ENCODE results near the gene PLA2G7. TPM values are rescaled to one million over a fixed set of nuclear protein-coding genes. Genes with fewer than 3 reads are reported as not detected.

The PLA2G7 gene
- not detected in 5 replicates for total RNA-seq (2022; extraction: Qiagen RNA extraction; ENCODE audit: low read depth)

DNA sequence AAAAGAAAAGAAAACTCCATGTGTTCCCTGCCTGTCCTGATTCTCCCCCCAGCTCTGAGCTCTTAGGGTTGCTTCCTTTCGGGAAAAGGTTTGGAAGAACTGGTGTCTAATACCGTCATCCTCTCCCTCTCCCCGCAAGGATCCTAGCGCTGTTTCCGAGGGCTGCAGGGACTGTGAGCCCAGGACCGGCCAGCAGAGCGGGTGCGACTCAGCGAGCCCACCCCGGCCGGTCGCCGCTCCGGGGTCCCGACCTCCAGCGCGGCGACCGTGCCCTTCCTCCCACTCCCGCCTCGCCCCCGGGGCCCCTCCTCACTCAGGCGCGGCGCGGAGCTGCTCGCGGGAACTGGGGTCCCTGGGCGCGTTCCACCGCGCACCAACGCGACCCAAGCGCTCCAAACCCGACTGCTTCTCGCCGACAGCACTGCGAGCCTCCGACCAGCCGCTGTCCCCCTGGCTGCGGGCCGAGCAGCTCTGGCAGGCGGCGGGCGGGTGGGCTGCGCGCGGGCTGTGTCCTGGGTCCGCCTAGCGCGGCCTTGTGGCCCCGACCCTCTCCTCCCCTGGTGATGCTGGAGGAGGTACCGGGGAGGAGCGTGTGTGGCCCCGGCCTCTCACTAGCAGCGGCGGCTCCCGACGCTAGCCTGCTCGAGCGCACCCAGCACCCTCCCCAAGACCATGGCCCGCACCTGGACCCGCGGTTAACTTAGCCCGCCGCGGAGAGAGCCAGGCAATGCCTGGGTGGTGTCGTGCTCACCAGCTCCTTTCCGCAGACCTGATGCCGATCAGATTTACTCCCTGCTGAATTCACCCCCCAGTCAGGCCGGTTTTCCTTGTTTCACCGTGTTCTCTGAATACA, at the start of gene PLA2G7:
Gene PLA2G7, minus strand, starts transcription at position 509 of the 853 bp plus-strand sequence. CDS start 12,484 bp downstream, outside the sequence.

DNA sequence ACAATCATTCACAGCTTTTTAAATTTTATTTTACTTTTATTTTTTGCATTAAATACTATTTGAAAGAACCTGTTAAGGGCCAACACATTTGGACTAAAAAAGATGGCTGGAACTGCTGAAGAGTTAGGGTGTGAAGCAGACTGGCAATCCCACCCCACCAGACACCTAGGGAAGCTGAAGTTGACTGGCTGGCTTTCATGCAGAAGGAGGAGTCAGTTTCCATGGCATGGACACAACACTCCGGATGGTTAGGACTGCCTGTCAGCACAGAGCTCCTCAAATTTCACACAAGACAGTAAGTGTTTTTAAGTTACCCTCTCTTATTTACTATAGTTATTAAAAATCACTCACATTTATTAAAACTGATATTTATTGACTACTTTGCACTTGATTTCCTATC, 11.5 kb upstream of the PLA2G7 start, which contains the start of gene ANKRD66:
Gene ANKRD66, plus strand, starts transcription at position 238 of the 400 bp plus-strand sequence. CDS start 5,016 bp downstream, outside the sequence.

DNA sequence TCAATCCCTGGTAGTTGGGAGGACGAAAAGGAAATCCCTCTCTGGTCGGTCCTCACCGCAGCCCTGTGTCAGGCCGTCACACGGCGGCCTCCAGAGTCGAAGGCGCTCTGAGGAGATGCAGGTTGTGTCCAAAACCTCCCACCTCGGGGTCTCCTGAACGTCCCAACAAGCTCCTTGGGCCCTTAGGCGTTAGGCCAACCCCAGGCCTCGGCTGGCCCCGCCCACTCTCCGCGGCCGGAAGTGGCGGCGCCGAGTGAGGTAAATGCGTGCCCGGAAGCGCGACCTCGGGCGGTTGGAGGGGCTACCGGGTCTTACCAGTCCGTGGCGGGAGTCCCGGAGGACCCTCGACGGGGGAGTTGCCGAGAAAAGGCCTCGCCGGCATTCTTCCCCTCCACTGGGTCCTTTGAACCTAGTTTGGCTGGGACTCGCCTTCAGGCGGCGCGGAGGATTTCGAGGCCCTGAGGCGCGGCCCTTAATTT, 47.5 kb downstream of the PLA2G7 start, which contains the start of gene TDRD6:
Gene TDRD6, plus strand, starts transcription at position 267 of the 479 bp plus-strand sequence. CDS start 244 bp downstream, outside the sequence.

Other genes with a start within 250 kb of the PLA2G7 start
- gene RCAN2, start 243.9 kb downstream of the PLA2G7 start, total RNA-seq (2022; extraction: Qiagen RNA extraction; ENCODE audit: low read depth) = not detected in 5 replicates
- gene CYP39A1, start 82.6 kb downstream of the PLA2G7 start, total RNA-seq (2022; extraction: Qiagen RNA extraction; ENCODE audit: low read depth) = 0.06 to 0.16 TPM in 2 of 5 replicates, not detected in the others
- gene SLC25A27, start 82.4 kb downstream of the PLA2G7 start, total RNA-seq (2022; extraction: Qiagen RNA extraction; ENCODE audit: low read depth) = 0.44 to 1.3 TPM (median 0.47 TPM) in 5 replicates
- not detected in 5 replicates for gene TDRD6, start 47.5 kb downstream of the PLA2G7 start, total RNA-seq (2022; extraction: Qiagen RNA extraction; ENCODE audit: low read depth)
- gene ANKRD66, start 11.6 kb upstream of the PLA2G7 start, total RNA-seq (2022; extraction: Qiagen RNA extraction; ENCODE audit: low read depth) = not detected in 5 replicates
- not detected in 5 replicates for gene MEP1A, start 58.0 kb upstream of the PLA2G7 start, total RNA-seq (2022; extraction: Qiagen RNA extraction; ENCODE audit: low read depth)
- gene ADGRF5, start 186.6 kb upstream of the PLA2G7 start, total RNA-seq (2022; extraction: Qiagen RNA extraction; ENCODE audit: low read depth) = 0.17 TPM in 1 of 5 replicates, not detected in the others